K562 (cell line): ENCODE data around the gene TSPAN32. TPM values are rescaled to one million over a fixed set of nuclear protein-coding genes. Genes with fewer than 3 reads are reported as not detected.

Source experiments
- ATAC-seq: fragments of 200-7000 bp; cut with Tn5 transposase; 3 replicates; pipeline ENCODE4 v1.9.1; 2020; ENCODE audit warnings: moderate library complexity
- BruUV-seq: library from RNA; stranded (reverse); fragments of 400-500 nt; replicated peaks from 2 replicates; lab custom pipeline; 2021; lab: Mats Ljungman, UMichigan
- CTCF ChIA-PET: fragments of 300-600 bp; formaldehyde crosslinking; extraction: SDS; loops from one replicate; lab custom pipeline; 2021; ENCODE audit warnings: low intra/inter-chr PET ratio; lab: Yijun Ruan, JAX
- POLR2A ChIA-PET: fragments of 300-600, 350-650 bp; sonication (Branson Sonifier 250); formaldehyde crosslinking; extraction: SDS; loops from one replicate; lab custom pipeline; 2021; ENCODE audit warnings: antibody characterized with exemption, inconsistent platforms; lab: Yijun Ruan, JAX
- DNase-seq, 4 experiments: peaks; one replicate each; pipeline versions ENCODE4 v3.0.0 to v3.0.0-alpha.2; 2011 to 2018; ENCODE audit warnings: low spot score in 3 of 4, mixed read lengths in 3 of 4; ENCODE audit errors: extremely low read depth in 1 of 4
- FAIRE-seq: peaks from 2 replicates; lab custom pipeline; 2011; peaks lifted over from hg19 to GRCh38; lab: Jason Lieb, UNC
- H2AFZ ChIP-seq: 2 replicates; pipeline ENCODE4 v1.6.0; 2011; ENCODE audit warnings: low read depth, low read length, control low read depth, inconsistent platforms
- H3K27ac ChIP-seq: fragments of 200-600 bp; 3 replicates; pipeline ENCODE4 v1.8.0; 2011; ENCODE audit warnings: low read depth, mild to moderate bottlenecking, control low read depth, inconsistent platforms, low read length, moderate library complexity, mixed read lengths; ENCODE audit errors: extremely low read depth
- H3K27me3 ChIP-seq, 2 experiments: fragments of 300-600 bp in 1 of 2; 2 replicates in 1 of 2; 3 replicates in 1 of 2; pipeline versions ENCODE4 v1.6.0 to v1.8.0; 2011; ENCODE audit warnings: inconsistent platforms in 2 of 2, low read length in 2 of 2, mild to moderate bottlenecking in 1 of 2, mixed read lengths in 1 of 2, moderate library complexity in 1 of 2; ENCODE audit not compliant: control insufficient read depth in 2 of 2, insufficient read depth in 2 of 2
- H3K36me3 ChIP-seq: fragments of 300-600 bp; 3 replicates; pipeline ENCODE4 v1.8.0; 2011; ENCODE audit warnings: mild to moderate bottlenecking, low read length, inconsistent platforms; ENCODE audit not compliant: control insufficient read depth, insufficient read depth
- H3K4me1 ChIP-seq, 2 experiments: fragments of 200-600 bp in 1 of 2; replicated peaks in 1 of 2; 2 replicates in 1 of 2; 3 replicates in 1 of 2; pipeline versions ENCODE4 v1.5.1 to v1.8.0; 2011; ENCODE audit warnings: inconsistent platforms in 2 of 2, low read length in 2 of 2, mild to moderate bottlenecking in 1 of 2, mixed read lengths in 1 of 2, moderate library complexity in 1 of 2; ENCODE audit not compliant: control insufficient read depth in 2 of 2, insufficient read depth in 2 of 2
- H3K4me2 ChIP-seq: 2 replicates; pipeline ENCODE4 v1.6.1; 2011; ENCODE audit warnings: low read length, control low read depth, inconsistent platforms, mixed read lengths; ENCODE audit not compliant: insufficient read depth
- H3K4me3 ChIP-seq: fragments of 200-600 bp; sonication (generic), shearing (Covaris generic); 2 replicates; pipeline ENCODE4 v1.5.1; 2016; ENCODE audit warnings: control low read depth, inconsistent platforms
- H3K79me2 ChIP-seq: fragments of 200-600 bp; 3 replicates; pipeline ENCODE4 v1.8.0; 2011; ENCODE audit warnings: low read length, inconsistent platforms; ENCODE audit not compliant: control insufficient read depth, insufficient read depth
- H3K9ac ChIP-seq, 2 experiments: 2 replicates each; pipeline versions ENCODE4 v1.6.0 to v1.6.1; 2011; ENCODE audit warnings: low read depth in 2 of 2, low read length in 2 of 2, control low read depth in 1 of 2, inconsistent platforms in 1 of 2, mild to moderate bottlenecking in 1 of 2, mixed read lengths in 1 of 2; ENCODE audit not compliant: insufficient read depth in 1 of 2
- H3K9me1 ChIP-seq: one replicate; pipeline ENCODE4 v1.6.0; 2011; ENCODE audit warnings: inconsistent platforms, mild to moderate bottlenecking, low read length, moderate library complexity; ENCODE audit not compliant: control insufficient read depth, insufficient read depth
- H3K9me3 ChIP-seq: replicated peaks from 2 replicates; pipeline ENCODE4 v1.5.1; 2011; ENCODE audit warnings: low read depth, low read length, inconsistent platforms; ENCODE audit not compliant: control insufficient read depth, insufficient read depth
- H4K20me1 ChIP-seq: replicated peaks from 2 replicates; pipeline ENCODE4 v1.6.1; 2011; ENCODE audit warnings: low read length, inconsistent platforms, mixed read lengths; ENCODE audit not compliant: control insufficient read depth, insufficient read depth
- ARID1B ChIP-seq: fragments of 450-650 bp; IDR thresholded peaks from 2 replicates; pipeline ENCODE4 v1.6.1; 2016; ENCODE audit warnings: antibody characterized with exemption, mild to moderate bottlenecking, inconsistent platforms
- BRD9 ChIP-seq: fragments of 450-650 bp; IDR thresholded peaks from 2 replicates; pipeline ENCODE4 v1.6.1; 2018; ENCODE audit warnings: low read depth; ENCODE audit not compliant: partially characterized antibody
- CBX2 ChIP-seq: fragments of 200-600 bp; sonication (generic); IDR thresholded peaks from one replicate; pipeline ENCODE4 v1.6.1; 2012; ENCODE audit warnings: mild to moderate bottlenecking, low read length, inconsistent platforms; ENCODE audit not compliant: insufficient read depth, poor library complexity, severe bottlenecking
- CCAR2 ChIP-seq: fragments of 200-400 bp; formaldehyde crosslinking; IDR thresholded peaks from 2 replicates; pipeline ENCODE4 v1.6.1; 2017; ENCODE audit warnings: mild to moderate bottlenecking, low read depth, low read length
- CREB3 ChIP-seq: fragments of 450-650 bp; conservative IDR thresholded peaks from 2 replicates; pipeline ENCODE4 v1.6.1; 2016; ENCODE audit warnings: missing genetic modification characterization, low read depth, mild to moderate bottlenecking, missing compliant biosample characterization, moderate library complexity
- FOSL1 ChIP-seq: fragments of 200-800 bp; sonication (Bioruptor generic); conservative IDR thresholded peaks from 2 replicates; pipeline ENCODE4 v1.6.1; 2016; ENCODE audit warnings: missing genetic modification characterization, missing compliant biosample characterization
- GABPB2 ChIP-seq: fragments of 250-450 bp; sonication (Bioruptor Pico); conservative IDR thresholded peaks from 2 replicates; pipeline ENCODE4 v1.5.1; 2021; ENCODE audit warnings: mild to moderate bottlenecking
- GTF2A2 ChIP-seq: IDR thresholded peaks from 2 replicates; pipeline ENCODE4 v1.6.1; 2016; ENCODE audit warnings: mild to moderate bottlenecking, missing genetic modification characterization, missing compliant biosample characterization
- HDAC2 ChIP-seq: fragments of 450-650 bp; IDR thresholded peaks from 2 replicates; pipeline ENCODE4 v1.6.1; 2016; ENCODE audit warnings: mild to moderate bottlenecking
- HNRNPH1 ChIP-seq: fragments of 200-400 bp; formaldehyde crosslinking; optimal IDR thresholded peaks from 2 replicates; pipeline ENCODE3; 2017; ENCODE audit warnings: low read depth, mild to moderate bottlenecking, low read length, moderate library complexity
- MBD2 ChIP-seq: sonication (generic); IDR thresholded peaks from 2 replicates; pipeline ENCODE4 v1.6.1; 2016; ENCODE audit warnings: low read depth, borderline replicate concordance
- MITF ChIP-seq: IDR thresholded peaks from 2 replicates; pipeline ENCODE4 v1.6.1; 2014; ENCODE audit warnings: antibody characterized with exemption
- PHF21A ChIP-seq: fragments of 450-650 bp; IDR thresholded peaks from 2 replicates; pipeline ENCODE4 v1.6.1; 2017; ENCODE audit warnings: low read depth, borderline replicate concordance
- POLR2A ChIP-seq: fragments of 450-650 bp; conservative IDR thresholded peaks from 2 replicates; pipeline ENCODE4 v1.6.1; 2016
- POLR2B ChIP-seq: fragments of 450-650 bp; IDR thresholded peaks from 2 replicates; pipeline ENCODE4 v1.6.1; 2018; ENCODE audit warnings: low read depth; ENCODE audit not compliant: partially characterized antibody
- ZBTB9 ChIP-seq: fragments of 450-650 bp; formaldehyde crosslinking; IDR thresholded peaks from 2 replicates; pipeline ENCODE4 v1.4.0; 2020; ENCODE audit warnings: mild to moderate bottlenecking, moderate library complexity
- ZNF165 ChIP-seq: fragments of 250-450 bp; sonication (Bioruptor Pico); IDR thresholded peaks from 2 replicates; pipeline ENCODE4 v1.4.0; 2020; ENCODE audit warnings: borderline replicate concordance
- ZNF431 ChIP-seq: sonication (generic); formaldehyde crosslinking; IDR thresholded peaks from 2 replicates; pipeline ENCODE4 v1.8.0; 2022; ENCODE audit warnings: mild to moderate bottlenecking, missing genetic modification reagents
- ZNF77 ChIP-seq: fragments of 250-450 bp; sonication (Bioruptor Pico); IDR thresholded peaks from 2 replicates; pipeline ENCODE4 v1.5.0; 2020
- ZSCAN32 ChIP-seq: fragments of 450-650 bp; formaldehyde crosslinking; IDR thresholded peaks from 2 replicates; pipeline ENCODE4 v1.4.0; 2020; ENCODE audit warnings: mild to moderate bottlenecking, moderate library complexity
- WGBS: fragments of 100-300 bp; shearing (Covaris generic); methylation state at CpG from one replicate; pipeline ENCODE4 v1.1.6; 2016; ENCODE audit warnings: low coverage, mixed read lengths; ENCODE audit not compliant: insufficient coverage; ENCODE audit errors: missing lambda C conversion rate; 5-methylcytosine and 5-hydroxymethylcytosine counted together
- in situ Hi-C: fragments of 300-500 bp; cut with MboI; formaldehyde crosslinking; loops from 4 replicates; pipeline ENCODE4 v1.15.0; 2018; ENCODE audit warnings: inconsistent platforms, mixed read lengths
- intact Hi-C: fragments of 100-400 bp; cut with micrococcal nuclease; formaldehyde crosslinking; loops from 2 replicates; pipeline ENCODE4 v1.14.2; 2022
- polyA plus RNA-seq, 8 experiments: library from polyadenylated mRNA; depleted of rRNA in 4 of 8; stranded (reverse) in 5 of 8; unstranded in 3 of 8; fragments of >200 nt; fragmentation: Nextera tagmentation in 2 of 8; fragmentation: Illumina TruSeq in 1 of 8; extraction: Ambion mirVana in 2 of 8; extraction: Trizol in 1 of 8; gene quantifications; 2 replicates each; pipeline versions ENCODE4 v1.2.1 to v1.2.3, GENCODE V29; 2011 to 2014; ENCODE audit warnings: inconsistent platforms in 1 of 8, missing spikeins in 1 of 8
- total RNA-seq, 7 experiments: library from RNA; depleted of rRNA in 6 of 7; stranded (reverse); fragments of >200 nt in 6 of 7; fragmentation: Illumina TruSeq in 2 of 7; extraction: Trizol in 2 of 7; gene quantifications; 2 replicates each; pipeline versions ENCODE4 v1.2.1 to v1.2.3, GENCODE V29; 2011 to 2021; ENCODE audit warnings: low replicate concordance in 1 of 7

TSPAN32 gene
- total and polyA plus RNA-seq, 9 of the 15 experiments (the other 6 are each of a cell fraction or from before 2014, with no cell fraction given) = 0.21 to 7.3 (median 2.6) TPM

- CTCF ChIA-PET = no interaction called here
- no peak for DNase-seq
- intact Hi-C loops (no loop called here), in situ Hi-C loops (no loop called here)
- Histone ChIP-seq H4K20me1 (no peaks in the 10 kb centered on the region), H2AFZ (no peak overlapping the region), H3K27me3 (peaks cover 45 to 74% of the 10 kb centered on the region in 2 experiments), H3K4me1 (no peaks in the 10 kb centered on the region; a peak in 1 of 5 replicates), H3K36me3 (no peaks in the 10 kb centered on the region), H3K9me1 (no peaks in the 10 kb centered on the region), H3K4me2 (no peak overlapping the region), H3K79me2 (no peaks in the 10 kb centered on the region), H3K9me3 (no peaks in the 10 kb centered on the region), H3K4me3 (no peak overlapping the region), H3K9ac (no peak overlapping the region), H3K27ac (no peak overlapping the region)
- no peak for FAIRE-seq
- TF ChIP-seq MITF (no peak), BRD9 (no peak), GABPB2 (CRISPR knock-in tag) (no peak), ARID1B (no peak), MBD2 (no peak), CCAR2 (no peak), POLR2A (no peak), PHF21A (no peak), GTF2A2 (tag) (no peak), CREB3 (tag) (no peak), POLR2B (no peak), HNRNPH1 (no peak), ZBTB9 (no peak), ZNF431 (CRISPR knock-in tag) (no peak), ZNF77 (CRISPR knock-in tag) (no peak), HDAC2 (no peak), FOSL1 (tag) (no peak), ZNF165 (CRISPR knock-in tag) (no peak), ZSCAN32 (CRISPR knock-in tag) (no peak), CBX2 (no peak)
- no peak for ATAC-seq
- no TSS peak for BruUV-seq
- POLR2A ChIA-PET = interaction anchor here (0.6 kb wide), 1 partner anchor 886 kb away, joined by 3 read pairs; no protein-coding TSS in a partner anchor
- WGBS = 5% methylated on average over 8 of the region's 8 CpGs
These were observed 55.4 kb downstream of the TSPAN32 start for GRCh38 chr11:2357246-2357645.
